Lung (tissue), 12 donors: ENCODE measurements around the gene NAALADL2. TPM values are rescaled to one million over a fixed set of nuclear protein-coding genes. Genes with fewer than 3 reads are reported as not detected.

ENCODE experiments used
- ATAC-seq: fragments of 200-7000 bp; cut with Tn5 transposase; one replicate; pipeline ENCODE4 v1.9.1; 2020; ENCODE audit warnings: moderate number of reproducible peaks; ENCODE audit not compliant: insufficient read depth, low FRiP score
- DNase-seq, 3 donors: peaks; one replicate each; pipeline ENCODE4 v3.0.0-alpha.2; 2013 to 2017
- H3K27ac ChIP-seq, 2 donors: one replicate each; pipeline ENCODE4 v1.5.1; 2013; ENCODE audit warnings: mild to moderate bottlenecking in 2 of 2, moderate library complexity in 2 of 2, control low read depth in 1 of 2, inconsistent platforms in 1 of 2, low read depth in 1 of 2, low read length in 1 of 2
- H3K27me3 ChIP-seq, 3 donors: one replicate each; pipeline ENCODE4 v1.5.1; 2013; ENCODE audit warnings: low read length in 2 of 3; ENCODE audit not compliant: control insufficient read depth in 3 of 3, insufficient read depth in 3 of 3
- H3K36me3 ChIP-seq, 4 donors: one replicate each; pipeline ENCODE4 v1.5.1; 2013; ENCODE audit warnings: low read length in 4 of 4, mild to moderate bottlenecking in 1 of 4, moderate library complexity in 1 of 4; ENCODE audit not compliant: control insufficient read depth in 4 of 4, insufficient read depth in 4 of 4
- H3K4me1 ChIP-seq, 5 donors: one replicate each; pipeline ENCODE4 v1.5.1; 2013; ENCODE audit warnings: low read length in 5 of 5, mild to moderate bottlenecking in 2 of 5, moderate library complexity in 1 of 5; ENCODE audit not compliant: control insufficient read depth in 5 of 5, insufficient read depth in 5 of 5
- H3K4me3 ChIP-seq: one replicate; pipeline ENCODE4 v1.5.1; 2013; ENCODE audit warnings: mild to moderate bottlenecking, control low read depth, moderate library complexity
- H3K9ac ChIP-seq, 2 donors: one replicate each; pipeline ENCODE4 v1.5.1; 2013; ENCODE audit warnings: low read length in 2 of 2, control low read depth in 1 of 2; ENCODE audit not compliant: insufficient read depth in 1 of 2
- H3K9me3 ChIP-seq, 4 donors: one replicate each; pipeline ENCODE4 v1.5.1; 2013; ENCODE audit warnings: low read length in 3 of 4, mild to moderate bottlenecking in 1 of 4, moderate library complexity in 1 of 4; ENCODE audit not compliant: control insufficient read depth in 4 of 4, insufficient read depth in 3 of 4
- WGBS, 2 donors: extraction: QIAGEN DNeasy Blood & Tissue Kit; methylation state at CpG; one replicate each; pipeline ENCODE4 v1.1.7; 2013; 5-methylcytosine and 5-hydroxymethylcytosine counted together
- polyA plus RNA-seq, 2 donors: library from polyadenylated mRNA; stranded (reverse); fragments of 200-250 nt; gene quantifications; one replicate each; pipeline ENCODE4 v1.2.1, GENCODE V29; 2013
- total RNA-seq, 2 donors: library from RNA; depleted of rRNA in 1 of 2; stranded (reverse); fragments of >200 nt in 1 of 2; gene quantifications; one replicate each; pipeline ENCODE4 v1.2.1, GENCODE V29; 2014 to 2021
- TF ChIP-seq, protein P1 (sequence below): IDR thresholded peaks from 2 replicates; pipeline ENCODE4 v1.5.1; 2012; ENCODE audit warnings: mild to moderate bottlenecking; ENCODE audit errors: control extremely low read depth, extremely low read depth
- donor health status: control.
- donor health status: control.
- donor health status: Bipolar disorder and iron deficiency.
- donor health status: healthy.
- donor health status: DM: yes; HTN: yes; CAD: no.

NAALADL2 gene
- total and polyA plus RNA-seq, 4 donors, result 0.49 to 46.7 (median 4.7) TPM

DNA sequence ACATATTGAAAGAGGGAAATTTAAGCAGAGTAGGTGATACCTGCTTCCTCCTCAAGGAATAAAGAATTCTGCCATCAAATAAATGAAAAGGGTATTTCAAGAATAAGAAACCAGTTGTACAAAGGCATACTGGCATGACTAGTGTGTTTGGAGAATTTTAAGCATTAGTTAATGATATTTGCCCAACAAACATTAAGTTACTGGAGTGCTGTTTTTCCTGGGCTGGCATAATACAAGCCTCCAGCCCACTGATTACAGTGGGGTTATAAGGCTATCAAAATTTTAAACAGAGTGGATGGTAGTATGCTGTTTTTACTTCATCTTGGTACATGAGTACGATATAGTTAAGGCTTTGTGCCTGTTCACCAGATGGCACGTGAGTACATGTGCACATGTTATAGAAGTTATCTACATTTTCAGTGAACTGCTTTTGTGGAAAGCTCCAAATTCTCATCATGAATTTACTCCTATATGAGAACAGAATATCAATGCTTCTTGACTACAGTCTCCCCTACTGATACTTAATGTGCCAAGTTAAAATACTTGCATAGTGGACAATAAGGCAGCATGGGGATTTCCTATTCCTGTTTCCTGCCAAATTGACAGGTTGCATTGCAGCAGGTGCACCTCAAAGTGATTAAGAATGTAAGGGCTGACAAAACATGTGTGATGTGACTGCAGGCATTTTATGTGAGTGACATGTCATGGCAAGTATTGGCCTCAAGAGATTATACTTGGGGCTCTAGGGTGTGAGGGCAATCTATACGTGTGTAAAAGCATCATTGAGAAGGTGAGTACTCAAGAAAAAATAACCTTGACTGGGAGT lies 14.9 kb downstream of the NAALADL2 start:
- Histone ChIP-seq H3K4me1 (peaks cover 0 to 6% (median 0%) of the 10 kb centered on the region in 5 donors), H3K9me3 (no peaks in the 10 kb centered on the region), H3K4me3 (no peak overlapping the region), H3K36me3 (no peaks in the 10 kb centered on the region), H3K9ac (no peak overlapping the region), H3K27me3 (no peaks in the 10 kb centered on the region), H3K27ac (no peak overlapping the region)
- no peak for ATAC-seq
- TF ChIP-seq, protein P1, sequence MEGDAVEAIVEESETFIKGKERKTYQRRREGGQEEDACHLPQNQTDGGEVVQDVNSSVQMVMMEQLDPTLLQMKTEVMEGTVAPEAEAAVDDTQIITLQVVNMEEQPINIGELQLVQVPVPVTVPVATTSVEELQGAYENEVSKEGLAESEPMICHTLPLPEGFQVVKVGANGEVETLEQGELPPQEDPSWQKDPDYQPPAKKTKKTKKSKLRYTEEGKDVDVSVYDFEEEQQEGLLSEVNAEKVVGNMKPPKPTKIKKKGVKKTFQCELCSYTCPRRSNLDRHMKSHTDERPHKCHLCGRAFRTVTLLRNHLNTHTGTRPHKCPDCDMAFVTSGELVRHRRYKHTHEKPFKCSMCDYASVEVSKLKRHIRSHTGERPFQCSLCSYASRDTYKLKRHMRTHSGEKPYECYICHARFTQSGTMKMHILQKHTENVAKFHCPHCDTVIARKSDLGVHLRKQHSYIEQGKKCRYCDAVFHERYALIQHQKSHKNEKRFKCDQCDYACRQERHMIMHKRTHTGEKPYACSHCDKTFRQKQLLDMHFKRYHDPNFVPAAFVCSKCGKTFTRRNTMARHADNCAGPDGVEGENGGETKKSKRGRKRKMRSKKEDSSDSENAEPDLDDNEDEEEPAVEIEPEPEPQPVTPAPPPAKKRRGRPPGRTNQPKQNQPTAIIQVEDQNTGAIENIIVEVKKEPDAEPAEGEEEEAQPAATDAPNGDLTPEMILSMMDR, result no peak
- 63 to 89% methylated on average over 3 of the region's 3 CpGs for WGBS, 2 donors
- DNase-seq, result peak in 1 of 3 donors; percentile 20

DNA sequence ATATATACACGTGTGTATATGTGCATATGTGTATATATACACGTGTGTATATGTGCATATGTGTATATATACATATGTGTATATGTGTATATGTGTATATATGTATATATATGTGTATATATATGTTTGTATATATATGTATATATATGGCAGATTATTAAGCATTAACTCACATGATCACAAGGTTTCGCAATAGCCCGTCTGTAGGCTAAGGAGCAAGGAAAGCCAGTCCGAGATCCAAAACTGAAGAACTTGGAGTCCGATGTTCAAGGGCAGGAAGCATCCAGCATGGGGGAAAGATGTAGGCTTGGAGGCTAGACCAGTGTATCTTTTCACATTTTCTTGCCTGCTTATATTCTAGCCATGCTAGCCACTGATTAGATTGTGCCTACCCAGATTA lies 23.7 kb downstream of the NAALADL2 start:
- 88 to 95% methylated on average over 6 of the region's 6 CpGs for WGBS, 2 donors
- Histone ChIP-seq H3K27me3 (no peaks in the 10 kb centered on the region), H3K4me3 (no peak overlapping the region), H3K9me3 (no peaks in the 10 kb centered on the region), H3K27ac (no peak overlapping the region), H3K36me3 (no peaks in the 10 kb centered on the region), H3K4me1 (no peaks in the 10 kb centered on the region), H3K9ac (no peak overlapping the region)
- TF ChIP-seq, protein P1, result no peak
- no peak for DNase-seq
- no peak for ATAC-seq

DNA sequence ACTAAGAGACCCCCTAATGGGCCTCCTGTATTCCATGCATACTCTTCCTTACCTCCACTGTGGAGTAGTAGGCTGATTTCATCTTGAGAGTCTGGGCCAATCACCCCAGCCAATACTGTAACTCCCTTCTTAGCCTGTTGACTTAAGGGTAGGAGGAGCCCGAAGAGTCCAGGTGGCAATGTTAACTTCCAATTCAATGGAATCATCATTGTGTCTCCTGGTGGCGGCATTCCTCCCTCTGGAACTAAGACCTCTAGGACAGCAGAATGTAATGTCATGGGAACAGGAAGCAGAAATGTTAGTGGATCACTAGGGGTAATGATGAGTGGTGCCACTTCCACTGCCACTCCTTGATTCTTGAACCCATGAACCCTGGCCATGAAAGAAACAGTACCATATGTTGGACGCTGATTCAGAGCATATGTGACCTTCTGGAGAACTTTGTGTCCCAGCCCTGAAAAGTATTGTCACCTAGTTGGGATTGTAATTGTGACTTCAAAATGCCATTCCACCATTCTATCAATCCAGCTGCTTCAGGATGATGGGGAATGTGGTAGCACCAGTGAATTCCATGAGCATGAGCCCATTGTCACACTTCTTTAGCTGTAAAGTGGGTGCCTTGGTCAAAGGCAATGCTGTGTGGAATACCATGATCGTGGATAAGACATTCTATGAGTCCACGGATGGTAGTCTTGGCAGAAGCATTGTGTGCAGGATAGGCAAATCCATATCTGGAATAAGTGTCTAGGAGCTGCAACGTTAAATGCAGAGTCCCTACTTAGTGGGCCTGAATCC lies 24.9 kb downstream of the NAALADL2 start:
- no peaks in the 10 kb centered on the region for H3K9me3 ChIP-seq
- no peak overlapping the region for H3K4me3 ChIP-seq
- no peak for ATAC-seq
- TF ChIP-seq, protein P1, result no peak
- no peaks in the 10 kb centered on the region for H3K36me3 ChIP-seq
- H3K9ac ChIP-seq, result no peak overlapping the region
- WGBS, 2 donors, result 94% methylated on average over 6 of the region's 6 CpGs
- H3K27ac ChIP-seq, result no peak overlapping the region
- no peaks in the 10 kb centered on the region for H3K4me1 ChIP-seq
- no peak for DNase-seq
- H3K27me3 ChIP-seq, result no peaks in the 10 kb centered on the region
